ENCODE results near the gene C10orf90. TPM values are rescaled to one million over a fixed set of nuclear protein-coding genes. Genes with fewer than 3 reads are reported as not detected.

Gene C10orf90
- total RNA-seq, 1 donor from 2014 or later = not detected

DNA sequence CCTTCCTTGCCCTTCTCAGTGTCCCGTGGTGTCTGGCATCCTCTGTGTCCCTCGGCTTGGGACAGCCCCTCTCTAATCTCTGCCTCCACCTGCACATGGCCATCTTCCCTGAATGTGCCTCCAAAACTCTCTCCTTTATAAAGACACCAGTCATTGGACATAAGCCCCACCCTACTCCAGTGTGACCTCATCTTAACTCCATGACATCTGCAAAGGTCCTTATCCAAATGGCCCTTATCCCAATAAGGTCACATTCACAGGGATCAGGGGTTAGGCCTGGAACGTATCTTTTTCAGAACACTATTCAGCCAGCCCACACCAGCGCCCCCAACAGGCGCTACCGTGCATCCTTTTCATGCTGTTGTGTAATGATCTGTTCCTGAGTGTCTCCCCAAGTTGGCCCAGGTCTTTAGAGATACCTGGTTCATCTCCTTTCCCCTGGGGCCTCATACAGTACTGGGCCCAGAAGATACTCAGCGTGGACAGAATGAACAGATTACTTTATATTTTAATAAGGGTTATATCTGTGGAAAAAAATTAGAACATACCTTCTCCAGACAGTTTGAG is 149.7 kb downstream of the C10orf90 start:
- H3K36me3 Mint-ChIP-seq = no peaks in the 10 kb centered on the region
- no peak for TF ChIP-seq EZH2 (IDR thresholded peaks at IDR 0.05)
- TF ChIP-seq EZH2phosphoT487 (IDR thresholded peaks at IDR 0.05) = no peak
- TF ChIP-seq, protein P1, sequence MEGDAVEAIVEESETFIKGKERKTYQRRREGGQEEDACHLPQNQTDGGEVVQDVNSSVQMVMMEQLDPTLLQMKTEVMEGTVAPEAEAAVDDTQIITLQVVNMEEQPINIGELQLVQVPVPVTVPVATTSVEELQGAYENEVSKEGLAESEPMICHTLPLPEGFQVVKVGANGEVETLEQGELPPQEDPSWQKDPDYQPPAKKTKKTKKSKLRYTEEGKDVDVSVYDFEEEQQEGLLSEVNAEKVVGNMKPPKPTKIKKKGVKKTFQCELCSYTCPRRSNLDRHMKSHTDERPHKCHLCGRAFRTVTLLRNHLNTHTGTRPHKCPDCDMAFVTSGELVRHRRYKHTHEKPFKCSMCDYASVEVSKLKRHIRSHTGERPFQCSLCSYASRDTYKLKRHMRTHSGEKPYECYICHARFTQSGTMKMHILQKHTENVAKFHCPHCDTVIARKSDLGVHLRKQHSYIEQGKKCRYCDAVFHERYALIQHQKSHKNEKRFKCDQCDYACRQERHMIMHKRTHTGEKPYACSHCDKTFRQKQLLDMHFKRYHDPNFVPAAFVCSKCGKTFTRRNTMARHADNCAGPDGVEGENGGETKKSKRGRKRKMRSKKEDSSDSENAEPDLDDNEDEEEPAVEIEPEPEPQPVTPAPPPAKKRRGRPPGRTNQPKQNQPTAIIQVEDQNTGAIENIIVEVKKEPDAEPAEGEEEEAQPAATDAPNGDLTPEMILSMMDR (IDR thresholded peaks at IDR 0.05) = no peak
- Histone ChIP-seq H3K4me3 (no peak overlapping the region), H4K20me1 (ENCODE audit: low read depth) (no peaks in the 10 kb centered on the region), H3F3A (ENCODE audit: low read depth) (no peaks in the 10 kb centered on the region), H3K27ac (no peak overlapping the region), H3K36me3 (no peaks in the 10 kb centered on the region), H3K4me1 (peaks cover 3% of the 10 kb centered on the region), H2AFZ (replicated peaks) (no peak overlapping the region), H3K9ac (no peak overlapping the region), H3K9me3 (ENCODE audit: low read depth) (no peaks in the 10 kb centered on the region), H3K79me2 (ENCODE audit: low read depth) (no peaks in the 10 kb centered on the region), H3K4me2 (no peak overlapping the region), H3K27me3 (no peaks in the 10 kb centered on the region)
- no peak for DNase-seq (ENCODE audit: low spot score)
- H3K4me3 Mint-ChIP-seq = no peak overlapping the region
- H3K9me3 Mint-ChIP-seq = peaks cover 3% of the 10 kb centered on the region
- peaks cover 11% of the 10 kb centered on the region for H3K4me1 Mint-ChIP-seq
- peaks cover 17% of the 10 kb centered on the region for H3K27me3 Mint-ChIP-seq (ENCODE audit: insufficient read depth, low read depth)
- H3K27ac Mint-ChIP-seq = peak overlapping the region; percentile 59

DNA sequence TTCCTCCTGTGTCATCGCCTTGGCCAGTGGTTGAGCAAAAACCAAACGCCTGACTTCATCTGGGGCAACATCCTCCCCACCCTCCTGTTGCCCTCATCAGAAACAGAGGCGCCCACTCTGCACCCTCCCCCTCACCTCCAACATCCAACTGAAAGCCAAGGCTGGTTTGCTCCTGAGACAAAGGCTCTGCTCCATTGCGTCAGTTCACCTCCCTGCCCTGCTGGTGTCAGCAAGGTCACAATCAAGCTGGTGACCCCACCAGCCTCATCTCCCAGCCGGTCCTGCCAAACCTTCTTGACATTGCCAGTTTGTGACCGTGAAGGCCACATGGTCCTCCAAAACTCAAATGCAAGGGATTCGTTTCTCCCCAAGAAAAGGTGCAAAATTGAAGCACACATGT is 150.5 kb downstream of the C10orf90 start:
- H3K79me2 ChIP-seq (ENCODE audit: low read depth) = no peaks in the 10 kb centered on the region
- TF ChIP-seq, protein P1 (IDR thresholded peaks at IDR 0.05) = no peak
- TF ChIP-seq EZH2 (IDR thresholded peaks at IDR 0.05) = no peak
- no peak for TF ChIP-seq EZH2phosphoT487 (IDR thresholded peaks at IDR 0.05)
- no peak overlapping the region for H3K4me2 ChIP-seq
- H3K9ac ChIP-seq = no peak overlapping the region
- H3K36me3 ChIP-seq = no peaks in the 10 kb centered on the region
- H3K36me3 Mint-ChIP-seq = no peaks in the 10 kb centered on the region
- H3K4me1 Mint-ChIP-seq = peaks cover 3% of the 10 kb centered on the region
- no peaks in the 10 kb centered on the region for H3K27me3 ChIP-seq
- H4K20me1 ChIP-seq (ENCODE audit: low read depth) = no peaks in the 10 kb centered on the region
- no peak overlapping the region for H3K4me3 ChIP-seq
- H3F3A ChIP-seq (ENCODE audit: low read depth) = no peaks in the 10 kb centered on the region
- DNase-seq (ENCODE audit: low spot score) = no peak
- H3K4me1 ChIP-seq = no peaks in the 10 kb centered on the region
- no peak overlapping the region for H2AFZ ChIP-seq (replicated peaks)
- no peak overlapping the region for H3K27ac ChIP-seq
- H3K4me3 Mint-ChIP-seq = no peak overlapping the region
- peaks cover 12% of the 10 kb centered on the region for H3K27me3 Mint-ChIP-seq (ENCODE audit: insufficient read depth, low read depth)
- H3K27ac Mint-ChIP-seq = no peak overlapping the region
- H3K9me3 Mint-ChIP-seq = peaks cover 3% of the 10 kb centered on the region
- no peaks in the 10 kb centered on the region for H3K9me3 ChIP-seq (ENCODE audit: low read depth)

DNA sequence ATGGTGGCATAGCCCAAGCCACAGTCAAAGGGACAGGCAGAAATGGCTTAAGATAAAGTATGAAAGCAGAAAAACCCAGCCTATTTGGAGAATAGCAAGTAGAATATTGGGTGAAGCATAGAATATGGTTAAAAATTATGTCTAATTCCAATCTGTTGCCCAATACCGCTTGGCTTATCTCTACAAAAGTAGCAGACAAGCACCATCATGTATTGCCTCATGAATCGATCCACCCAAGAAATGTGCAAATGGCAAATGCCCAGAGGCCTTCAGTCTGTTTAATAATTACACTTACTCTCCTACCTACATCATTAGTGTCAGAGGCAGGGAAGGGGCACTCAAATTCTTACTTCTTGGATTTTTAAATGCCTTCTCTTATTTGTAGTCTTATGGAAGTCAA is 151.3 kb downstream of the C10orf90 start:
- Mint-ChIP-seq H3K4me1 (peaks cover 2% of the 10 kb centered on the region), H3K9me3 (peaks cover 3% of the 10 kb centered on the region), H3K27me3 (ENCODE audit: insufficient read depth, low read depth) (peaks cover 10% of the 10 kb centered on the region), H3K27ac (no peak overlapping the region), H3K36me3 (no peaks in the 10 kb centered on the region), H3K4me3 (no peak overlapping the region)
- Histone ChIP-seq H3K27ac (no peak overlapping the region), H3K9me3 (ENCODE audit: low read depth) (no peaks in the 10 kb centered on the region), H3K27me3 (no peaks in the 10 kb centered on the region), H3K4me2 (no peak overlapping the region), H3K4me1 (no peaks in the 10 kb centered on the region), H2AFZ (replicated peaks) (no peak overlapping the region), H3F3A (ENCODE audit: low read depth) (no peaks in the 10 kb centered on the region), H4K20me1 (ENCODE audit: low read depth) (no peaks in the 10 kb centered on the region), H3K36me3 (no peaks in the 10 kb centered on the region), H3K9ac (no peak overlapping the region), H3K79me2 (ENCODE audit: low read depth) (no peaks in the 10 kb centered on the region), H3K4me3 (no peak overlapping the region)
- no peak for DNase-seq (ENCODE audit: low spot score)
- TF ChIP-seq, protein P1 (IDR thresholded peaks at IDR 0.05) = no peak
- TF ChIP-seq EZH2 (IDR thresholded peaks at IDR 0.05) (no peak), EZH2phosphoT487 (IDR thresholded peaks at IDR 0.05) (no peak)

All from neural progenitor cell (in vitro differentiated cells).